PC-3 (cell line): ENCODE results near the gene ACP7. TPM values are rescaled to one million over a fixed set of nuclear protein-coding genes. Genes with fewer than 3 reads are reported as not detected.

Source experiments
- ATAC-seq: fragments of 200-7000 bp; cut with Tn5 transposase; 2 replicates; pipeline ENCODE4 v1.9.1; 2020; ENCODE audit warnings: mild to moderate bottlenecking, moderate library complexity
- BruUV-seq: library from RNA; stranded (reverse); fragments of 400-500 nt; replicated peaks from 2 replicates; lab custom pipeline; 2021; lab: Mats Ljungman, UMichigan
- CTCF ChIA-PET: fragments of 300-600 bp; sonication (Branson Sonifier 250); formaldehyde crosslinking; loops from one replicate; lab custom pipeline; 2022; ENCODE audit warnings: antibody characterized with exemption; lab: Charles Lee
- POLR2A ChIA-PET: fragments of 300-600 bp; sonication (Branson Sonifier 250); formaldehyde crosslinking; loops from one replicate; lab custom pipeline; 2022; ENCODE audit warnings: antibody characterized with exemption; ENCODE audit not compliant: unreplicated experiment; lab: Charles Lee
- DNase-seq: peaks from one replicate; pipeline ENCODE4 v3.0.0-alpha.2; 2015
- H2AFZ ChIP-seq: fragments of 300-600 bp; sonication (generic); 2 replicates; pipeline ENCODE4 v1.6.0; 2016; ENCODE audit warnings: antibody characterized with exemption, low read length
- H3F3A ChIP-seq: fragments of 300-600 bp; sonication (generic); one replicate; pipeline ENCODE4 v1.6.0; 2017; ENCODE audit warnings: antibody characterized with exemption, low read length, control low read depth, mild to moderate bottlenecking; ENCODE audit not compliant: unreplicated experiment
- H3K27ac ChIP-seq: fragments of 300-600 bp; sonication (generic); 2 replicates; pipeline ENCODE4 v1.5.1; 2016; ENCODE audit warnings: mild to moderate bottlenecking, low read length
- H3K27me3 ChIP-seq: fragments of 300-600 bp; sonication (generic); 2 replicates; pipeline ENCODE4 v1.6.1; 2016; ENCODE audit warnings: low read length, mixed read lengths
- H3K36me3 ChIP-seq: fragments of 300-600 bp; sonication (generic); 2 replicates; pipeline ENCODE4 v1.6.1; 2016; ENCODE audit warnings: low read depth, mixed run types, low read length, mixed read lengths
- H3K4me1 ChIP-seq: fragments of 300-600 bp; sonication (generic); 2 replicates; pipeline ENCODE4 v1.5.1; 2016; ENCODE audit warnings: low read length; ENCODE audit not compliant: insufficient read depth
- H3K4me2 ChIP-seq: fragments of 300-600 bp; sonication (generic); 2 replicates; pipeline ENCODE4 v1.6.0; 2016; ENCODE audit warnings: low read length
- H3K4me3 ChIP-seq: fragments of 300-600 bp; sonication (generic); 2 replicates; pipeline ENCODE4 v1.5.1; 2016; ENCODE audit warnings: mild to moderate bottlenecking, low read length, mixed read lengths
- H3K79me2 ChIP-seq: fragments of 300-600 bp; sonication (generic); 2 replicates; pipeline ENCODE4 v1.6.1; 2017; ENCODE audit warnings: low read length, mixed read lengths
- H3K9ac ChIP-seq: fragments of 300-600 bp; sonication (generic); 2 replicates; pipeline ENCODE4 v1.6.0; 2016; ENCODE audit warnings: mild to moderate bottlenecking, low read length
- H3K9me2 ChIP-seq: fragments of 300-600 bp; sonication (generic); replicated peaks from 2 replicates; pipeline ENCODE4 v1.6.1; 2016; ENCODE audit warnings: mixed run types, low read length, mixed read lengths
- H3K9me3 ChIP-seq: fragments of 300-600 bp; sonication (generic); 2 replicates; pipeline ENCODE4 v1.6.1; 2016; ENCODE audit warnings: low read length, mixed read lengths
- H4K20me1 ChIP-seq: fragments of 300-600 bp; sonication (generic); 2 replicates; pipeline ENCODE4 v1.6.1; 2016; ENCODE audit warnings: low read length, mixed read lengths
- CTCF ChIP-seq: fragments of 300-600 bp; sonication (generic); conservative IDR thresholded peaks from 2 replicates; pipeline ENCODE4 v1.5.1; 2017; ENCODE audit warnings: antibody characterized with exemption, low read depth, mild to moderate bottlenecking, low read length
- EZH2 ChIP-seq: fragments of 300-600 bp; sonication (generic); IDR thresholded peaks from one replicate; pipeline ENCODE4 v1.6.1; 2017; ENCODE audit warnings: antibody characterized with exemption, mild to moderate bottlenecking, low read length; ENCODE audit not compliant: unreplicated experiment
- EZH2phosphoT487 ChIP-seq: fragments of 300-600 bp; sonication (generic); IDR thresholded peaks from 2 replicates; pipeline ENCODE4 v1.6.1; 2018; ENCODE audit warnings: mild to moderate bottlenecking, antibody characterized with exemption, low read length, borderline replicate concordance
- intact Hi-C: fragments of 100-400 bp; cut with micrococcal nuclease; formaldehyde crosslinking; loops from 2 replicates; pipeline ENCODE4 v1.9.0; 2023
- total RNA-seq: library from RNA; depleted of rRNA; stranded (reverse); fragments of >200 nt; gene quantifications from 2 replicates; pipeline ENCODE4 v1.2.3, GENCODE V29; 2014

Gene ACP7
- total RNA-seq, 1 experiment from 2014 or later, result 5.0 TPM

DNA sequence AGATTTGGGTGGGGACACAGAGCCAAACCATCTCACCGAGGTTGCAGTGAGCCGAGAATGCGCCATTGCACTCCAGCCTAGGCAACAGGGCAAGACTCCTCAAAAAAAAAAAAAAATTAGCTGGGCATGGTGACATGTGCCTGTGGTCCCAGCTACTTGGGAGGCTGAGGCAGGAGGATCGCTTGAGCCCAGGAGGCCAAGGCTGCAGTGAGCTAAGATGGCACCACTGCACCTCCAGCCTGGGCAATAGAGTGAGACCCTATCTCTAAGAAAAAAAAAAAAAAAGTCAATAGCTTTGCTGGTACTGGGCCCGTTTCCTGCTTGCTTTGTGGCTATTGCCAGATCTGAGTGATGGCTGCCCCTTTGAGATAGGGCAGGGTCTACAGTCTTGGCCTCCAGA is 13.1 kb downstream of the ACP7 start:
- no peak overlapping the region for H3K4me3 ChIP-seq
- CTCF ChIA-PET, result no interaction called here
- POLR2A ChIA-PET, result no interaction called here

GRCh38 chr19:39097721-39098120 is 13.6 kb downstream of the ACP7 start:
- Histone ChIP-seq H3K4me2 (no peak overlapping the region), H3K9me3 (no peaks in the 10 kb centered on the region), H3K27ac (no peak overlapping the region), H3K9me2 (no peaks in the 10 kb centered on the region), H2AFZ (no peak overlapping the region), H3K79me2 (no peaks in the 10 kb centered on the region), H3K36me3 (no peaks in the 10 kb centered on the region), H3F3A (no peaks in the 10 kb centered on the region), H3K4me1 (no peaks in the 10 kb centered on the region), H3K27me3 (no peaks in the 10 kb centered on the region), H4K20me1 (no peaks in the 10 kb centered on the region), H3K9ac (no peak overlapping the region), H3K4me3 (no peak overlapping the region)
- intact Hi-C loops, result no loop called here
- ATAC-seq, result no peak
- no peak for TF ChIP-seq EZH2phosphoT487
- TF ChIP-seq CTCF, result no peak
- no peak for TF ChIP-seq EZH2
- ChIA-PET POLR2A (no interaction called here), CTCF (no interaction called here)
- BruUV-seq, result no TSS peak
- no peak for DNase-seq

More for the DNA sequence above, 13.1 kb downstream of the ACP7 start:
- H3K36me3 ChIP-seq, result no peaks in the 10 kb centered on the region
- no peaks in the 10 kb centered on the region for H3K9me2 ChIP-seq
- H3K4me2 ChIP-seq, result no peak overlapping the region
- DNase-seq, result no peak
- H3K4me1 ChIP-seq, result no peaks in the 10 kb centered on the region
- H3K9ac ChIP-seq, result no peak overlapping the region
- H3K9me3 ChIP-seq, result no peaks in the 10 kb centered on the region
- BruUV-seq, result no TSS peak
- TF ChIP-seq EZH2 (no peak), EZH2phosphoT487 (no peak), CTCF (no peak)
- H3K27ac ChIP-seq, result no peak overlapping the region
- no peak overlapping the region for H2AFZ ChIP-seq
- no peaks in the 10 kb centered on the region for H4K20me1 ChIP-seq
- no peaks in the 10 kb centered on the region for H3F3A ChIP-seq
- H3K79me2 ChIP-seq, result no peaks in the 10 kb centered on the region
- no peaks in the 10 kb centered on the region for H3K27me3 ChIP-seq
- ATAC-seq, result no peak
- intact Hi-C loops, result no loop called here

DNA sequence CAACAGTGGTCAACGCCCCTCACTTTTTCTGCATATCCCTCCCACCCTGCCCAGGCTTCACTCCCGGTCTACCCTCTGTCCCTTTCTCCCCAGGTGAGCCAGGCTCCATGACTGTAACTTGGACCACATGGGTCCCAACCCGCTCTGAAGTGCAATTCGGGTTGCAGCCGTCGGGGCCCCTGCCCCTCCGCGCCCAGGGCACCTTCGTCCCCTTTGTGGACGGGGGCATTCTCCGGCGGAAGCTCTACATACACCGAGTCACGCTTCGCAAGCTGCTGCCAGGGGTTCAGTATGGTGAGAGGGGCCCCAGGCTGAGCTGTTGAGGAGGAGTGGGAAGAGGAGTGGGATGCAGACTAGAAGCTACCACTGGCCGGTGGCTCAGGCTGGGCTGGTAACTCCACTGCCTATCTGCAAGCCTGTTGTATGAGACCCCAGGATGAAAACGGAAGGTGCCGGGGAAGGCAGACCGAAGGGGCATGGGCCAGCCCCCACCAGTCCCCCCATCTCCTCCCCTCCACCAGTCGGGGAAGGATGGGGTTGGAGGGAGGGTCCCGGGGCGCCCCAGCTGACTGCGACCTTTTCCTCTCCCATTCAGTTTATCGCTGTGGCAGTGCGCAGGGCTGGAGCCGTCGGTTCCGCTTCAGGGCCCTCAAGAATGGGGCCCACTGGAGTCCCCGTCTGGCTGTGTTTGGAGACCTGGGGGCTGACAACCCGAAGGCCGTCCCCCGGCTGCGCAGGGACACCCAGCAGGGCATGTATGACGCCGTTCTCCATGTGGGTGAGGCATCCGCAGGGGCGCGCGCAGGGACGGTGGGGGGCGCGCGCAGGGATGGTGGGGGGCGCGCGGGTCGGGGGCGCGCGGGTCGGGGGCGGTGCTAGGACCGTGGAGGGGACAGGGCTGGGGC is 14.4 kb downstream of the ACP7 start:
- H3K9ac ChIP-seq, result no peak overlapping the region
- no peaks in the 10 kb centered on the region for H3K79me2 ChIP-seq
- no peak overlapping the region for H3K4me3 ChIP-seq
- H3F3A ChIP-seq, result no peaks in the 10 kb centered on the region
- H3K4me2 ChIP-seq, result no peak overlapping the region
- POLR2A ChIA-PET, result no interaction called here
- H3K9me2 ChIP-seq, result no peaks in the 10 kb centered on the region
- DNase-seq (no peak), ATAC-seq (no peak)
- no peaks in the 10 kb centered on the region for H3K4me1 ChIP-seq
- H3K27ac ChIP-seq, result no peak overlapping the region
- H3K27me3 ChIP-seq, result no peaks in the 10 kb centered on the region
- TF ChIP-seq EZH2 (no peak), CTCF (no peak), EZH2phosphoT487 (no peak)
- CTCF ChIA-PET, result no interaction called here
- H2AFZ ChIP-seq, result no peak overlapping the region
- BruUV-seq, result no TSS peak
- intact Hi-C loops, result no loop called here
- no peaks in the 10 kb centered on the region for H3K36me3 ChIP-seq
- H3K9me3 ChIP-seq, result no peaks in the 10 kb centered on the region
- no peaks in the 10 kb centered on the region for H4K20me1 ChIP-seq
